Stimulated activated CD4-positive, alpha-beta T cell treated with anti-CD3 and anti-CD28 coated beads, Interleukin-4, amount 100 ng/mL, for 48 hours (primary cell): ENCODE data around the gene H2AZ1.
"Not testable (repeated sequence)": the region's sequence is repeated elsewhere in the genome, so short reads cannot be mapped to it uniquely, and the experiment has no call there.

Source experiments
- DNase-seq, 2 donors: peaks; one replicate each; pipeline ENCODE4 v3.0.0-alpha.2; 2020; ENCODE audit warnings: low read depth in 2 of 2

The H2AZ1 gene

GRCh38 chr4:99949999-99950912 is at the start of gene H2AZ1:
Gene H2AZ1, minus strand, starts transcription at chr4:99950275. Its CDS starts 105 bp downstream, at chr4:99950170.
- peak; percentile 95 to 99 for DNase-seq

GRCh38 chr4:99998062-99998867 is 48.2 kb upstream of the H2AZ1 start:
- DNase-seq, result no peak

- DNase-seq, result no peak
These were observed 41.7 kb upstream of the H2AZ1 start for GRCh38 chr4:99991741-99992140.

GRCh38 chr4:99987681-99988080 is 37.6 kb upstream of the H2AZ1 start:
- DNase-seq, result no peak

GRCh38 chr4:99986792-99987191 is 36.7 kb upstream of the H2AZ1 start:
- DNase-seq, result no peak

- no peak for DNase-seq
These were observed 33.3 kb upstream of the H2AZ1 start for GRCh38 chr4:99983289-99983943.

GRCh38 chr4:99979872-99980271 is 29.8 kb upstream of the H2AZ1 start:
- DNase-seq, result no peak

GRCh38 chr4:99971453-99972111 is 21.5 kb upstream of the H2AZ1 start:
- no peak for DNase-seq

GRCh38 chr4:99968330-99968729 is 18.3 kb upstream of the H2AZ1 start:
- no peak for DNase-seq

- no peak for DNase-seq
These were observed 16.6 kb upstream of the H2AZ1 start for GRCh38 chr4:99966692-99967091.

GRCh38 chr4:99965674-99966350 is 15.7 kb upstream of the H2AZ1 start:
- no peak for DNase-seq

GRCh38 chr4:99965173-99965572 is 15.1 kb upstream of the H2AZ1 start:
- no peak for DNase-seq

- no peak for DNase-seq
These were observed 11.6 kb upstream of the H2AZ1 start for GRCh38 chr4:99961711-99962110.

GRCh38 chr4:99960648-99961047 is 10.6 kb upstream of the H2AZ1 start:
- DNase-seq, result no peak

GRCh38 chr4:99958207-99958606 is 8.1 kb upstream of the H2AZ1 start:
- not testable (repeated sequence) for DNase-seq

- no peak for DNase-seq
These were observed 809 bp upstream of the H2AZ1 start for GRCh38 chr4:99950913-99951254.

- DNase-seq, result peak; percentile 86 to 89
These were observed 759 bp downstream of the H2AZ1 start for GRCh38 chr4:99949034-99949998.

- no peak for DNase-seq
These were observed 2.5 kb downstream of the H2AZ1 start for GRCh38 chr4:99947608-99948007.

GRCh38 chr4:99947190-99947578 is 2.9 kb downstream of the H2AZ1 start:
- no peak for DNase-seq
